Esophagus (tissue), 2 donors: ENCODE data around the gene ARMH3. TPM values are rescaled to one million over a fixed set of nuclear protein-coding genes. Genes with fewer than 3 reads are reported as not detected.

Experiments
- H3K27ac ChIP-seq, 2 donors: one replicate each; pipeline ENCODE4 v1.5.1; 2013; ENCODE audit warnings: low read depth in 2 of 2, mild to moderate bottlenecking in 2 of 2, inconsistent platforms in 1 of 2, low read length in 1 of 2, moderate library complexity in 1 of 2
- H3K27me3 ChIP-seq, 2 donors: one replicate each; pipeline ENCODE4 v1.6.1; 2013; ENCODE audit warnings: low read length in 2 of 2, control low read depth in 1 of 2, mild to moderate bottlenecking in 1 of 2; ENCODE audit not compliant: insufficient read depth in 2 of 2, control insufficient read depth in 1 of 2
- H3K36me3 ChIP-seq, 2 donors: one replicate each; pipeline ENCODE4 v1.6.1; 2013; ENCODE audit warnings: low read length in 1 of 2; ENCODE audit not compliant: control insufficient read depth in 2 of 2, insufficient read depth in 2 of 2
- H3K4me1 ChIP-seq, 2 donors: one replicate each; pipeline ENCODE4 v1.6.1; 2013; ENCODE audit warnings: low read length in 1 of 2; ENCODE audit not compliant: control insufficient read depth in 2 of 2, insufficient read depth in 2 of 2
- H3K4me3 ChIP-seq, 2 donors: one replicate each; pipeline ENCODE4 v1.5.1; 2013; ENCODE audit warnings: low read length in 2 of 2, mild to moderate bottlenecking in 2 of 2, low read depth in 1 of 2, moderate library complexity in 1 of 2
- H3K9me3 ChIP-seq, 2 donors: one replicate each; pipeline ENCODE4 v1.6.1; 2013; ENCODE audit warnings: mild to moderate bottlenecking in 2 of 2, low read depth in 1 of 2, low read length in 1 of 2, moderate library complexity in 1 of 2; ENCODE audit not compliant: control insufficient read depth in 2 of 2, insufficient read depth in 1 of 2
- WGBS, 2 donors: extraction: QIAGEN DNeasy Blood & Tissue Kit; methylation state at CpG; one replicate each; pipeline ENCODE4 v1.1.7; 2013; 5-methylcytosine and 5-hydroxymethylcytosine counted together
- polyA plus RNA-seq, 2 donors: library from polyadenylated mRNA; stranded (reverse); fragments of 200-250 nt; gene quantifications; one replicate each; pipeline ENCODE4 v1.2.3, GENCODE V29; 2013
- donor health status: healthy with polysubstance abuse.
- donor health status: Bipolar disorder and iron deficiency.

The ARMH3 gene
- polyA plus RNA-seq, 2 donors, result 13.1 to 16.3 TPM

- Histone ChIP-seq H3K4me3 (peak overlapping the region; percentile 24 to 27), H3K36me3 (no peaks in the 10 kb centered on the region), H3K9me3 (no peaks in the 10 kb centered on the region), H3K27ac (no peak overlapping the region), H3K4me1 (peaks cover 12 to 20% of the 10 kb centered on the region in 2 donors), H3K27me3 (no peaks in the 10 kb centered on the region)
- 4 to 9% methylated on average over 46 of the region's 46 CpGs for WGBS, 2 donors
These were observed 215.1 kb downstream of the ARMH3 start for GRCh38 chr10:101840741-101841453.

GRCh38 chr10:101840102-101840684 lies 215.8 kb downstream of the ARMH3 start:
- Histone ChIP-seq H3K9me3 (no peaks in the 10 kb centered on the region), H3K27ac (no peak overlapping the region), H3K36me3 (no peaks in the 10 kb centered on the region), H3K27me3 (no peaks in the 10 kb centered on the region), H3K4me1 (peaks cover 12 to 20% of the 10 kb centered on the region in 2 donors), H3K4me3 (peak overlapping the region in 1 of 2 donors; percentile 28)
- WGBS, 2 donors, result 4% methylated on average over 19 of the region's 19 CpGs

DNA sequence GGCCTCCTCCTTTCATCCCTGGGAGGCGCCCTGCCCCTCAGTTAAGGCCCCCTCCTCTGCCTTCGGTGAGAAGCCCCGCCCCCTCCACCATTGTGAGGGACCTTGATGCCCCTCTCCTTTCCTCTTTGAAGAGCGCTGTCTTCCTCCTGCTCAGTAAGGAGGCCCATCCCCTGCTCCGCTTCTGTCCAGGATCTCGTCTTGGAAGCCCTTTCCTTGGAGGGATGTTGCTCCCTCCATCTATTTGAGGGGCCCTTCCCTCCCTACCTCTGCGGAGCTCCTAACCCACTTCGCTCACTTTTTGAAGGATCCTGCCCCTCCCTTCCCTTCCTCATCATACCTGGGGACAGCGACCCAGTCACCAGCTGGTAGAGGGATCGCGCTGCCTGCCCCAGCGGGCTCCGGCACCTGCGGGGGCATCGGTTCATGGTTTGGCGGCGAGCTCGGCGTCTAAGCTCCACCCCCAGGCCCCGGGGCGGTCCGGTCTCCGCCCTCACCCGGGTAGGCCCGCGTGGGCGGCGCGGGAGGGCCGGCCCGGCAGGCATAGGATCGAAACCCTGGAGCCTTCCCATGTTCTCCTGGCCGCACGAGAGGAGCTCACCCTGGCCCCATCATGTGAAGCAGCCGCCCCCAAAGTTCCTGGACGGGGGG lies 216.4 kb downstream of the ARMH3 start:
- H3K27ac ChIP-seq, result no peak overlapping the region
- no peaks in the 10 kb centered on the region for H3K36me3 ChIP-seq
- H3K4me1 ChIP-seq, result peaks cover 12 to 20% of the 10 kb centered on the region in 2 donors
- 13 to 15% methylated on average over 35 to 36 of the region's 36 CpGs for WGBS, 2 donors
- H3K27me3 ChIP-seq, result no peaks in the 10 kb centered on the region
- H3K9me3 ChIP-seq, result no peaks in the 10 kb centered on the region
- H3K4me3 ChIP-seq, result peak overlapping the region; percentile 28

DNA sequence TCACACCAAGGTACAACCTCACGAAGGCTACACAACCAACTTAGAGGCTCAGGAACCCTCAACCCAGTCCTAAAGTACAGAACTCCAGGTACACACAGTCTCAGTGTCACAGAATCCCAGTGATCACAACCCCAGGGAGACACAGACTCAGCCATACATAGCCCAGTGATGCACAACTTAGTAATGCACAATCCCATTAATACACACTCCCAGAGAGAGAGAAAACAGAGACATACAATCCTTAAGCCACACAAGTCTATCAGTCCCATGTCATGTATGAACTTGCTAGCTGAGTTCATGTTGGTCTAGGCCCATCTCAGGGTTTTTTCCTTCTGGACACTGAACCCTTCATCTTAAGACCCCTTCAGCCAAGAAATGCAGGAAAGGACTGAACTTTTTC lies 217.0 kb downstream of the ARMH3 start:
- Histone ChIP-seq H3K36me3 (no peaks in the 10 kb centered on the region), H3K9me3 (no peaks in the 10 kb centered on the region), H3K4me1 (peaks cover 12 to 19% of the 10 kb centered on the region in 2 donors), H3K27me3 (no peaks in the 10 kb centered on the region), H3K4me3 (no peak overlapping the region), H3K27ac (no peak overlapping the region)
- 89 to 96% methylated on average over 1 of the region's 1 CpG for WGBS, 2 donors

- WGBS, 2 donors, result 77 to 81% methylated on average over 6 of the region's 6 CpGs
- peaks cover 12 to 14% of the 10 kb centered on the region in 2 donors for H3K4me1 ChIP-seq
These were observed 217.5 kb downstream of the ARMH3 start for GRCh38 chr10:101838416-101838970.

GRCh38 chr10:101837748-101838147 lies 218.2 kb downstream of the ARMH3 start:
- no peaks in the 10 kb centered on the region for H3K27me3 ChIP-seq
- H3K36me3 ChIP-seq, result no peaks in the 10 kb centered on the region
- no peak overlapping the region for H3K4me3 ChIP-seq
- no peak overlapping the region for H3K27ac ChIP-seq
- H3K9me3 ChIP-seq, result no peaks in the 10 kb centered on the region
- H3K4me1 ChIP-seq, result peaks cover 12 to 13% of the 10 kb centered on the region in 2 donors
- WGBS, 2 donors, result 73 to 79% methylated on average over 2 of the region's 2 CpGs

More at GRCh38 chr10:101838416-101838970, 217.5 kb downstream of the ARMH3 start:
- H3K4me3 ChIP-seq, result no peak overlapping the region
- H3K27ac ChIP-seq, result no peak overlapping the region
- H3K36me3 ChIP-seq, result no peaks in the 10 kb centered on the region
- H3K27me3 ChIP-seq, result no peaks in the 10 kb centered on the region
- no peaks in the 10 kb centered on the region for H3K9me3 ChIP-seq

DNA sequence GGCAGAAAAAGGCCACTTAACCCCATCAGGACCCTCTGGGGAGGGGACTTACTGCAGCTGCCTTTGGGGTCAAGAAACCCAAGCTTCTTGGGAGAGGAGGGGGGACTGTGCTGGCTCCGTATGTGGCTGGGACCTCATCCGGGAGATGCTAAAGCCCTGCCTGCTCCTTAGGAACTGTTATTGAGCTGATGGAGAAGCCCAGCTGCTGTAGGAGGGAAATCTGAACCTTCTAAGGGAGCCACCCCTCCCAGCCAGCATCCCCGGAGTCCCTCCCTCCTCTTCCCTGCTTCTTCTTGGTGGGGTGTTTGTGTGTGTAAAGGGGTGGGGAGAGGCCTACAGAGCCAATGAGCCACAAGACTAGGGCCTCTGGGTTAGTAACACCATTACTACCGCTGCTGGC lies 220.6 kb downstream of the ARMH3 start:
- WGBS, 2 donors, result 86 to 89% methylated on average over 4 of the region's 4 CpGs
- H3K27me3 ChIP-seq, result no peaks in the 10 kb centered on the region
- no peaks in the 10 kb centered on the region for H3K36me3 ChIP-seq
- H3K9me3 ChIP-seq, result no peaks in the 10 kb centered on the region
- no peak overlapping the region for H3K4me3 ChIP-seq
- H3K4me1 ChIP-seq, result peaks cover 3 to 14% of the 10 kb centered on the region in 2 donors
- H3K27ac ChIP-seq, result no peak overlapping the region

GRCh38 chr10:101834341-101834740 lies 221.6 kb downstream of the ARMH3 start:
- Histone ChIP-seq H3K27me3 (no peaks in the 10 kb centered on the region), H3K9me3 (no peaks in the 10 kb centered on the region), H3K27ac (no peak overlapping the region), H3K4me1 (peaks cover under 1 to 12% of the 10 kb centered on the region in 2 donors), H3K36me3 (no peaks in the 10 kb centered on the region), H3K4me3 (no peak overlapping the region)
- WGBS, 2 donors, result 70 to 73% methylated on average over 8 of the region's 8 CpGs

DNA sequence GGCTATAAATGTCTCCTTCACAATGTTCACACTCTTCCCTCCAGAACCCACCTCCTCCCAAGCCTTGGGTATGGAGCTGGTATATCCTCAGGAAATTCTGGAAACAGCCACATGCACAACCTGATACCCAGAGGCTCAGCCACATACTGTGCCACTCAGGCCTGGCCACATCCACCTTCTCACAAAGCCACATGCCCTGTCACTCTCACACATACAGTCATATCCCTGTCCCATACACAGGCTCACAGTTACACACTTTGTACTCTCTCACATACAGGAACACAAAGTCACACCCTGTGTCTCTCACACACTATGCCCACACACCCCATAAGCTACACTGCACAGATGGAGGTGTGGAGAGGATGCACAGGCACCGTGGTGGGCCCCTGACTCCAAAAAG lies 222.5 kb downstream of the ARMH3 start:
- no peaks in the 10 kb centered on the region for H3K9me3 ChIP-seq
- no peak overlapping the region for H3K4me3 ChIP-seq
- 89 to 92% methylated on average over 1 of the region's 1 CpG for WGBS, 2 donors
- no peak overlapping the region for H3K27ac ChIP-seq
- H3K27me3 ChIP-seq, result no peaks in the 10 kb centered on the region
- H3K36me3 ChIP-seq, result no peaks in the 10 kb centered on the region
- peaks cover 0 to 10% of the 10 kb centered on the region in 2 donors for H3K4me1 ChIP-seq
